SU-DHL-6 (cell line): ENCODE results near the gene PPEF2.

Experiments used
- EZH2phosphoT487 ChIP-seq: fragments of 200-600 bp; sonication (generic), shearing (Covaris generic); conservative IDR thresholded peaks from 2 replicates; pipeline ENCODE4 v1.6.1; 2018; ENCODE audit warnings: mild to moderate bottlenecking, antibody characterized with exemption, low read length, moderate library complexity, mixed read lengths
- TF ChIP-seq, protein P1 (sequence below): fragments of 200-600 bp; sonication (generic); IDR thresholded peaks from one replicate; pipeline ENCODE4 v1.5.1; 2017; ENCODE audit warnings: antibody characterized with exemption, mild to moderate bottlenecking, low read length, moderate library complexity; ENCODE audit not compliant: insufficient read depth, poor library complexity, severe bottlenecking

DNA sequence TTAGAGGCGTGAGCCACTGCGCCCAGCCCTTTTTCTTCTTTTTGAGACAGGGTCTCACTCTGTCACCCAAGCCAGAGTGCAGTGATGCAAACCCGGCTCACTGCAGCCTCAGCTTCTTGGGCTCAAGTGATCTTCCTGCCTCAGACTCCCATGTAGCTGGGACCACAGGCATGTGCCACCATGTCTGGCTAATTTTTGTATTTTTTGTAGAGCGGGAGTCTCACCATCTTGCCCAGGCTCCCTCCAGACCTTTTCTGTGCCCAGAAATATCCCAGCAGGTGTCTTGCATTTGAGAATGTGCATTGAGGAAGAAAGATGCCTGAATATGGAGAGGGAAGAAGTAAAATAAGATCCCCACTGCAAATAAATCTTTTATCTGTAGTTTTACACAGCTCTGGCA, 58.7 kb downstream of the PPEF2 start:
- TF ChIP-seq, protein P1, sequence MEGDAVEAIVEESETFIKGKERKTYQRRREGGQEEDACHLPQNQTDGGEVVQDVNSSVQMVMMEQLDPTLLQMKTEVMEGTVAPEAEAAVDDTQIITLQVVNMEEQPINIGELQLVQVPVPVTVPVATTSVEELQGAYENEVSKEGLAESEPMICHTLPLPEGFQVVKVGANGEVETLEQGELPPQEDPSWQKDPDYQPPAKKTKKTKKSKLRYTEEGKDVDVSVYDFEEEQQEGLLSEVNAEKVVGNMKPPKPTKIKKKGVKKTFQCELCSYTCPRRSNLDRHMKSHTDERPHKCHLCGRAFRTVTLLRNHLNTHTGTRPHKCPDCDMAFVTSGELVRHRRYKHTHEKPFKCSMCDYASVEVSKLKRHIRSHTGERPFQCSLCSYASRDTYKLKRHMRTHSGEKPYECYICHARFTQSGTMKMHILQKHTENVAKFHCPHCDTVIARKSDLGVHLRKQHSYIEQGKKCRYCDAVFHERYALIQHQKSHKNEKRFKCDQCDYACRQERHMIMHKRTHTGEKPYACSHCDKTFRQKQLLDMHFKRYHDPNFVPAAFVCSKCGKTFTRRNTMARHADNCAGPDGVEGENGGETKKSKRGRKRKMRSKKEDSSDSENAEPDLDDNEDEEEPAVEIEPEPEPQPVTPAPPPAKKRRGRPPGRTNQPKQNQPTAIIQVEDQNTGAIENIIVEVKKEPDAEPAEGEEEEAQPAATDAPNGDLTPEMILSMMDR = no peak
- TF ChIP-seq EZH2phosphoT487 = no peak
